GM12891 (cell line): ENCODE measurements around the gene TSHB.

ENCODE experiments used
- PAX5 ChIP-seq: IDR thresholded peaks from 2 replicates; pipeline ENCODE4 v1.6.1; 2011; ENCODE audit warnings: low read length, moderate library complexity, mild to moderate bottlenecking; ENCODE audit not compliant: insufficient read depth, severe bottlenecking
- POLR2A ChIP-seq: IDR thresholded peaks from 2 replicates; pipeline ENCODE4 v1.6.1; 2011; ENCODE audit warnings: low read depth, low read length, control low read depth
- POLR2AphosphoS5 ChIP-seq: IDR thresholded peaks from 2 replicates; pipeline ENCODE4 v1.6.1; 2011; ENCODE audit warnings: low read depth, low read length, control low read depth
- TAF1 ChIP-seq: IDR thresholded peaks from 2 replicates; pipeline ENCODE4 v1.6.1; 2011; ENCODE audit warnings: low read depth, low read length, control low read depth

GRCh38 chr1:115062542-115063004 lies 32.9 kb downstream of the TSHB start:
- no peak for TF ChIP-seq POLR2A
- no peak for TF ChIP-seq PAX5
- no peak for TF ChIP-seq POLR2AphosphoS5
- TF ChIP-seq TAF1: no peak
